ENCODE results near the gene SUGCT. TPM values are rescaled to one million over a fixed set of nuclear protein-coding genes. Genes with fewer than 3 reads are reported as not detected.

SUGCT gene
- total RNA-seq, 4 donors from 2014 or later = 0.83 to 7.1 (median 3.2) TPM

DNA sequence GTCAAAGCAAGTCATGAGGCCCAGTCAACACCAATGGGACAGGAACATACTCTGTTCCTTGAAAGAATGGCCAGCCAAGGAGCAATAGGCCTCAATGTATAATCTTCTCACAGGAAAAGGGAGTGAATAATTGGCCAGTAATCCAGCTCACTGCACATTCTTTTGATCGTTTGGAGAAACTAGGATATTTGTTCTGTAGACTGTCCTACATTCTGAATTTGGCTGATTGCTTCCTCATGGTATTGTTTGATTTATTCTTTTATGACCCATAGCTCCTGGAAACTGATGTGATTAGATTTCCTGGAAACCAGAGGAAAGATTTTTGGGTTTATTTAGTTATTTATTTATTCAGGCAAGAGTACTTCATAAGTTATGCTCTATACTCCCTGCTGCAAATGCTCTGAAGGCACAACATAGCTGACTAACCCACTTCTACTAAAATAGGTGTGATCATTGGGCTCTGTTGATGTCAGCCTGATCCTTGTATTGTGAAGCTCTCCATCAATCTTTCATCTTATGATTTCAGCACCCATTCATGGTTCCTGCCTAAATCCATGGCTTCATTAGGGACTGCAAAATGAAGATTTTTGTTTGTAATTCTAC, 745.2 kb downstream of the SUGCT start:
- Histone ChIP-seq H3K27me3 (no peaks in the 10 kb centered on the region), H3K27ac (no peak overlapping the region), H3K4me1 (no peaks in the 10 kb centered on the region), H3K9me3 (no peaks in the 10 kb centered on the region), H3K36me3 (no peaks in the 10 kb centered on the region), H3K4me3 (no peak overlapping the region)
- intact Hi-C loops (cut with DNase I) = no loop called here
- WGBS, 2 donors = 27 to 36% methylated on average over 1 of the region's 1 CpG
- no peak for DNase-seq
- TF ChIP-seq, protein P1, sequence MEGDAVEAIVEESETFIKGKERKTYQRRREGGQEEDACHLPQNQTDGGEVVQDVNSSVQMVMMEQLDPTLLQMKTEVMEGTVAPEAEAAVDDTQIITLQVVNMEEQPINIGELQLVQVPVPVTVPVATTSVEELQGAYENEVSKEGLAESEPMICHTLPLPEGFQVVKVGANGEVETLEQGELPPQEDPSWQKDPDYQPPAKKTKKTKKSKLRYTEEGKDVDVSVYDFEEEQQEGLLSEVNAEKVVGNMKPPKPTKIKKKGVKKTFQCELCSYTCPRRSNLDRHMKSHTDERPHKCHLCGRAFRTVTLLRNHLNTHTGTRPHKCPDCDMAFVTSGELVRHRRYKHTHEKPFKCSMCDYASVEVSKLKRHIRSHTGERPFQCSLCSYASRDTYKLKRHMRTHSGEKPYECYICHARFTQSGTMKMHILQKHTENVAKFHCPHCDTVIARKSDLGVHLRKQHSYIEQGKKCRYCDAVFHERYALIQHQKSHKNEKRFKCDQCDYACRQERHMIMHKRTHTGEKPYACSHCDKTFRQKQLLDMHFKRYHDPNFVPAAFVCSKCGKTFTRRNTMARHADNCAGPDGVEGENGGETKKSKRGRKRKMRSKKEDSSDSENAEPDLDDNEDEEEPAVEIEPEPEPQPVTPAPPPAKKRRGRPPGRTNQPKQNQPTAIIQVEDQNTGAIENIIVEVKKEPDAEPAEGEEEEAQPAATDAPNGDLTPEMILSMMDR (IDR thresholded peaks at IDR 0.05) = no peak
- TF ChIP-seq POLR2A (IDR thresholded peaks at IDR 0.05) = no peak

DNA sequence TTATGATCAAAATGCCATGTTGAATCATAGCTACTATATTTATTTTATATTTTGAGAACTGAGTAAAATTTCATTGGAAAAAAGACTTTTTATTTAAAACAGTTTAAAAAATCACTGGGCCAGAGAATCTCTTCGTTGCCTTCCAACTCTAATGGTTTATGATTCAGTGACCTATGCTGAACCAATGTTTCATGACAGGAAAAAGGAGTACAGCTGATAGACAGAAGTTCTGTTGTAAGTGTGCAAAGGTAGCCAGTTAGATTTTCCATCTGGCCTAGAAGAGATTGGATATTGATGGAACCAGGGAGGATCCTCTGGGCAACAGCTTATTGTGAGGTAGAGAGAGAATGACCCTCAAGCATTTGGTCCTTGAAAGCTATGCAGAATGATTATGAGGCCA, 745.8 kb downstream of the SUGCT start:
- H3K4me3 ChIP-seq = no peak overlapping the region
- no peaks in the 10 kb centered on the region for H3K9me3 ChIP-seq
- intact Hi-C loops (cut with DNase I) = no loop called here
- no peaks in the 10 kb centered on the region for H3K36me3 ChIP-seq
- no peaks in the 10 kb centered on the region for H3K4me1 ChIP-seq
- WGBS, 2 donors = 50 to 56% methylated on average over 1 of the region's 1 CpG
- no peaks in the 10 kb centered on the region for H3K27me3 ChIP-seq
- TF ChIP-seq, protein P1 (IDR thresholded peaks at IDR 0.05) = no peak
- no peak for TF ChIP-seq POLR2A (IDR thresholded peaks at IDR 0.05)
- no peak overlapping the region for H3K27ac ChIP-seq
- DNase-seq = no peak

DNA sequence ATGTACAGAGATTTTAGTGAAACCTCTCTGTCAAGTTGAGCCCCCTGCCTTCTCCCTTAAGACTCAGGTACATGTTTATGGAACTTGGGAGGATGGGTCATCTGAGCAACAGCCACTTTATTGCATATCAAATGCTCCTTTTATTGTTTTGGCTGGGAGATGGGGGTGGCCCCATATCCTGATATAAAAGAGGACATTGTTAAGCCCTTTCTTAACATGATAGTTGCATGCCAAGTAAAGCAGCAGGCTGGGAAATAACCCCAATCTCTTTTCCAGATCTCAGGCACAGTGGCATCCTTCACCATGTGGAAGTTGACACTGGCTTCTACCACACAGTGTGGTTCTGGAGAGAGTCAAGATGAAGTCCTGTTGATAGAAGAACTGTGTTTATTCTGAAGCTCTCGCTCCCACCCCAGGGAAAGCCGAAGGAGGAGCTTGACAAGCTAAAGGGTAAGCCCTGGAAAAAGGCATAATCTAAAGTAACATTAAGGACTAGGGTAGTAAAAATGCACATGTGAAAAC, 746.7 kb downstream of the SUGCT start:
- 83 to 89% methylated on average over 2 of the region's 2 CpGs for WGBS, 2 donors
- no peak overlapping the region for H3K4me3 ChIP-seq
- no peaks in the 10 kb centered on the region for H3K36me3 ChIP-seq
- no peaks in the 10 kb centered on the region for H3K4me1 ChIP-seq
- no peaks in the 10 kb centered on the region for H3K9me3 ChIP-seq
- no peak overlapping the region for H3K27ac ChIP-seq
- TF ChIP-seq, protein P1 (IDR thresholded peaks at IDR 0.05) = no peak
- no peak for TF ChIP-seq POLR2A (IDR thresholded peaks at IDR 0.05)
- no peak for DNase-seq
- intact Hi-C loops (cut with DNase I) = no loop called here
- no peaks in the 10 kb centered on the region for H3K27me3 ChIP-seq

DNA sequence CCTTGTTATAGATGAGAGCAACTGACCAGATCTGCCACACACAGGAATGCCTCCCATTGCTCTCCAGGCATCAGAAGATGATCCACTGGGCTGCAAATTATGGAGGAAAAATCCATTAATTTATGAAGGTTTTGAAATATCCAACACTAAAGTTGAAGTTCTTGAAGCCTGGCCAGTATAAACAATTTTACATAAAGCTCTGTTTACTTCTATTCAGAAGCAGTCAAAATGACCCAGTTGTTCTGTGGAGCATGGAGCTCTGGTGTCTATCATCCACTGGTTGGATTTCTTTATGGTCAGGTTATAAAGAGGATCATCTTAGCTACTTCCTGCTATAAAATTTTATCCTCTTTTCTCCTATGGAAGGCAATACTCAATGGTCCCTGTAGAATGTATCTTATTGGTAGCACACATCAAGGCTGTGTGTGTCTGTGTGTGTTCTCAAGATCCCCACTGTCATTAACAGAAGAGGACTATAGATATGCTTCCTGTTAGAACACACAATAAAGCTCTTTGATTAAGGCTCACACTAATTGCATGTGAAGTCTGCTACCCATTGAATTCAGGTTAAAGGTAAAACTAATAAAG, 747.4 kb downstream of the SUGCT start:
- H3K36me3 ChIP-seq = no peaks in the 10 kb centered on the region
- H3K4me1 ChIP-seq = no peaks in the 10 kb centered on the region
- no peaks in the 10 kb centered on the region for H3K9me3 ChIP-seq
- DNase-seq = no peak
- intact Hi-C loops (cut with DNase I) = no loop called here
- no peaks in the 10 kb centered on the region for H3K27me3 ChIP-seq
- no peak overlapping the region for H3K4me3 ChIP-seq
- H3K27ac ChIP-seq = no peak overlapping the region
- TF ChIP-seq, protein P1 (IDR thresholded peaks at IDR 0.05) = no peak
- no peak for TF ChIP-seq POLR2A (IDR thresholded peaks at IDR 0.05)

DNA sequence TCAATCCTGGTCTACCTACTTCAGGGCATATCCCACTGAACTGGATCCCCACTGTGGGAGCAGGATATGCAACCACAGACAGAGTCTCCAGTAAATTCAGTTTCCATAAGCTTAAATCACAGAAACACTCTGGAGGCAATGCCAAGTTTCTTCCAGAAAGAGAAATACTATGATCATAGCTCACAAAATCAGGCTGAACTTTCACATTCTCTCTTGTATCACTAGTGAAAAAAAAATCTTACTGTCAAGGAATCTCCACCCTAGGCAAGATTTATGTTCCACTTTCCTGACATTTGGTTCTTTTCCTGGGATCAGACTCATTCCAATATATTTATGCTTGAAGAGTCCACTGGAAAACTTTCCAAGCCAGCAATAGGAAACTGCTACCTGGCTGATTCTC, 749.0 kb downstream of the SUGCT start:
- intact Hi-C loops (cut with DNase I) = no loop called here
- no peaks in the 10 kb centered on the region for H3K27me3 ChIP-seq
- H3K36me3 ChIP-seq = no peaks in the 10 kb centered on the region
- H3K27ac ChIP-seq = no peak overlapping the region
- no peaks in the 10 kb centered on the region for H3K9me3 ChIP-seq
- DNase-seq = no peak
- TF ChIP-seq, protein P1 (IDR thresholded peaks at IDR 0.05) = no peak
- no peak for TF ChIP-seq POLR2A (IDR thresholded peaks at IDR 0.05)
- no peak overlapping the region for H3K4me3 ChIP-seq
- peaks cover 0 to 3% (median 0%) of the 10 kb centered on the region in 3 donors for H3K4me1 ChIP-seq
